GM23338 (cell line): ENCODE results near the gene RAB3IL1. TPM values are rescaled to one million over a fixed set of nuclear protein-coding genes. Genes with fewer than 3 reads are reported as not detected.

Source experiments
- ATAC-seq: fragments of 200-7000 bp; cut with Tn5 transposase; 3 replicates; pipeline ENCODE4 v1.9.1; 2020
- DNase-seq: peaks from one replicate; pipeline ENCODE4 v3.0.0-alpha.2; 2015; ENCODE audit warnings: low spot score
- H2AFZ ChIP-seq: fragments of 200-600 bp; sonication (generic); 2 replicates; pipeline ENCODE4 v1.8.0; 2016; ENCODE audit warnings: antibody characterized with exemption, mild to moderate bottlenecking, moderate library complexity
- H3F3A ChIP-seq: fragments of 200-600 bp; sonication (generic); replicated peaks from 2 replicates; pipeline ENCODE4 v1.8.0; 2017; ENCODE audit warnings: antibody characterized with exemption, mixed run types, low read depth
- H3K27ac ChIP-seq: fragments of 200-600 bp; sonication (generic); 2 replicates; pipeline ENCODE4 v1.6.1; 2016; ENCODE audit warnings: low read depth
- H3K27me3 ChIP-seq: fragments of 200-600 bp; sonication (generic); 2 replicates; pipeline ENCODE4 v1.8.0; 2016; ENCODE audit warnings: mild to moderate bottlenecking, mixed run types, moderate library complexity; ENCODE audit not compliant: insufficient read depth
- H3K36me3 ChIP-seq: fragments of 200-600 bp; sonication (generic); 2 replicates; pipeline ENCODE4 v1.8.0; 2016; ENCODE audit warnings: mild to moderate bottlenecking; ENCODE audit not compliant: insufficient read depth
- H3K4me1 ChIP-seq: fragments of 200-600 bp; sonication (generic); 2 replicates; pipeline ENCODE4 v1.8.0; 2016; ENCODE audit warnings: mild to moderate bottlenecking, moderate library complexity; ENCODE audit not compliant: insufficient read depth
- H3K4me2 ChIP-seq: fragments of 200-600 bp; sonication (generic); 2 replicates; pipeline ENCODE4 v1.7.1; 2017; ENCODE audit warnings: mixed run types
- H3K4me3 ChIP-seq: fragments of 200-600 bp; sonication (generic); 2 replicates; pipeline ENCODE4 v1.6.1; 2016; ENCODE audit warnings: mixed run types
- H3K79me2 ChIP-seq: fragments of 200-600 bp; sonication (generic); replicated peaks from 2 replicates; pipeline ENCODE4 v1.8.0; 2017; ENCODE audit warnings: mild to moderate bottlenecking; ENCODE audit not compliant: insufficient read depth
- H3K9me2 ChIP-seq: fragments of 200-600 bp; sonication (generic); 2 replicates; pipeline ENCODE4 v1.8.0; 2017; ENCODE audit not compliant: insufficient read depth
- H4K20me1 ChIP-seq: fragments of 200-600 bp; sonication (generic); replicated peaks from 2 replicates; pipeline ENCODE4 v1.8.0; 2017; ENCODE audit warnings: mild to moderate bottlenecking; ENCODE audit not compliant: insufficient read depth
- H3K27ac Mint-ChIP-seq: 2 replicates; pipeline ENCODE4 v1.8.0; 2020; ENCODE audit warnings: inconsistent platforms, mild to moderate bottlenecking, moderate library complexity, mixed read lengths
- H3K27me3 Mint-ChIP-seq: 3 replicates; pipeline ENCODE4 v1.8.0; 2022; ENCODE audit warnings: low read depth, mild to moderate bottlenecking, moderate library complexity, mixed read lengths, inconsistent platforms; ENCODE audit not compliant: insufficient read depth, poor library complexity
- H3K36me3 Mint-ChIP-seq: 3 replicates; pipeline ENCODE4 v1.8.0; 2021; ENCODE audit warnings: low read depth, mild to moderate bottlenecking, inconsistent platforms, moderate library complexity, mixed read lengths
- H3K4me1 Mint-ChIP-seq: 3 replicates; pipeline ENCODE4 v1.8.0; 2020; ENCODE audit warnings: mild to moderate bottlenecking, inconsistent platforms, mixed read lengths
- H3K4me3 Mint-ChIP-seq: 3 replicates; pipeline ENCODE4 v1.8.0; 2021; ENCODE audit warnings: moderate library complexity, mild to moderate bottlenecking, inconsistent platforms, mixed read lengths
- H3K9me3 Mint-ChIP-seq: 3 replicates; pipeline ENCODE4 v1.8.0; 2020; ENCODE audit warnings: moderate library complexity, mild to moderate bottlenecking, inconsistent platforms, mixed read lengths
- CREB1 ChIP-seq: fragments of 250-450 bp; sonication (Bioruptor Pico); IDR thresholded peaks from 2 replicates; pipeline ENCODE4 v1.5.0; 2020; ENCODE audit warnings: low read depth, mild to moderate bottlenecking, moderate library complexity
- EZH2 ChIP-seq: fragments of 200-600 bp; sonication (generic); IDR thresholded peaks from one replicate; pipeline ENCODE4 v1.8.0; 2017; ENCODE audit warnings: antibody characterized with exemption, mild to moderate bottlenecking, low read depth; ENCODE audit not compliant: unreplicated experiment
- EZH2phosphoT487 ChIP-seq: fragments of 200-600 bp; sonication (generic); IDR thresholded peaks from one replicate; pipeline ENCODE4 v1.8.1; 2018; ENCODE audit warnings: antibody characterized with exemption; ENCODE audit not compliant: unreplicated experiment
- JUNB ChIP-seq: IDR thresholded peaks from one replicate; pipeline ENCODE4 v1.6.1; 2016; ENCODE audit warnings: antibody characterized with exemption; ENCODE audit not compliant: unreplicated experiment
- NANOG ChIP-seq: IDR thresholded peaks from 2 replicates; pipeline ENCODE4 v1.6.1; 2016; ENCODE audit warnings: antibody characterized with exemption, borderline replicate concordance
- POLR2AphosphoS5 ChIP-seq: IDR thresholded peaks from 2 replicates; pipeline ENCODE4 v1.6.1; 2016; ENCODE audit warnings: antibody characterized with exemption, low read depth
- STAT1 ChIP-seq: IDR thresholded peaks from one replicate; pipeline ENCODE4 v1.6.1; 2016; ENCODE audit warnings: antibody characterized with exemption; ENCODE audit not compliant: unreplicated experiment
- ZNF114 ChIP-seq: fragments of 250-450 bp; sonication (Bioruptor Pico); IDR thresholded peaks from 2 replicates; pipeline ENCODE4 v1.5.0; 2020; ENCODE audit warnings: mild to moderate bottlenecking, moderate library complexity
- ZNF331 ChIP-seq: fragments of 250-450 bp; sonication (Bioruptor Pico); IDR thresholded peaks from 2 replicates; pipeline ENCODE4 v1.5.0; 2020; ENCODE audit warnings: low read depth, mild to moderate bottlenecking, moderate library complexity
- polyA plus RNA-seq: library from polyadenylated mRNA; unstranded; fragments of >200 nt; fragmentation: Nextera tagmentation; extraction: Ambion mirVana; gene quantifications from 2 replicates; pipeline ENCODE4 v1.2.1, GENCODE V29; 2016
- total RNA-seq: library from RNA; depleted of rRNA; stranded (reverse); fragments of >200 nt; shearing (Covaris generic); gene quantifications from 2 replicates; pipeline ENCODE4 v1.2.3, GENCODE V29; 2014
- TF ChIP-seq, protein P1 (sequence below), 2 experiments: fragments of 200-600 bp in 1 of 2; sonication (generic) in 1 of 2; conservative IDR thresholded peaks; 2 replicates each; pipeline versions ENCODE4 v1.5.1 to v1.6.1; 2016 to 2017; ENCODE audit warnings: antibody characterized with exemption in 2 of 2, low read depth in 2 of 2, mild to moderate bottlenecking in 2 of 2, moderate library complexity in 1 of 2
- TF ChIP-seq, protein P2 (sequence below): fragments of 250-450 bp; sonication (Bioruptor Pico); IDR thresholded peaks from 2 replicates; pipeline ENCODE4 v1.5.0; 2020; ENCODE audit warnings: mild to moderate bottlenecking, moderate library complexity
- TF ChIP-seq, protein P3 (sequence below): IDR thresholded peaks from one replicate; pipeline ENCODE4 v1.6.1; 2018; ENCODE audit warnings: antibody characterized with exemption; ENCODE audit not compliant: unreplicated experiment
- TF ChIP-seq, protein P4 (sequence below): IDR thresholded peaks from 2 replicates; pipeline ENCODE4 v1.6.1; 2016; ENCODE audit warnings: antibody characterized with exemption

RAB3IL1 gene
- total and polyA plus RNA-seq, 2 experiments from 2014 or later, result 2.7 to 3.4 TPM

DNA sequence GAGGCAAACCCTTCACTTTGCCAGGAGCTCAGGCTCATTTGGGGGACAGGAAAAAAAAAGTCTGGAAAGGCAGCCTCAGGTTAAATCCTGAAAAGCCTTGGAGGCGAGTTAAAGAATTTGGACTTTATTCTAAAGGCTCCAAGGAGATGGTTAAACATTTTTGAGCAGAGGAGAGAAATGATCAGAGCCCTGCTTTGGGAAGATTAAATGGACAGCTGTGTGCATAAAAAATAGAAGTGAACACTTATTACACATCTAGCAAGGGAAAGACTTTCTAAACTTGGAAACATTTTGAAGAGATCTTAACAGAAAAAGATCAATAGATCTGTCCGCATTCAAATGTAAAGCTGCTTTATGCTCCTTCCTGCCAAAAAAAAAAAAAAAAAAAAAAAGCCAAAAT is 8.4 kb upstream of the RAB3IL1 start:
- no peak for ATAC-seq

More for the DNA sequence above, 8.4 kb upstream of the RAB3IL1 start:
- DNase-seq, result no peak
- Mint-ChIP-seq H3K4me3 (no peak overlapping the region), H3K4me1 (peaks cover 40% of the 10 kb centered on the region), H3K9me3 (no peaks in the 10 kb centered on the region), H3K36me3 (no peaks in the 10 kb centered on the region), H3K27ac (no peak overlapping the region), H3K27me3 (peaks cover 13% of the 10 kb centered on the region)
- Histone ChIP-seq H3K4me1 (peaks cover 22% of the 10 kb centered on the region), H3F3A (peaks cover 8% of the 10 kb centered on the region; the same call in 1 of the 2 replicates), H4K20me1 (no peaks in the 10 kb centered on the region), H3K79me2 (no peaks in the 10 kb centered on the region), H2AFZ (no peak overlapping the region), H3K36me3 (no peaks in the 10 kb centered on the region), H3K9me2 (no peaks in the 10 kb centered on the region), H3K27ac (no peak overlapping the region), H3K4me2 (no peak overlapping the region), H3K4me3 (no peak overlapping the region), H3K27me3 (no peaks in the 10 kb centered on the region)
- TF ChIP-seq EZH2 (no peak), JUNB (no peak), POLR2AphosphoS5 (no peak), CREB1 (no peak), NANOG (no peak), EZH2phosphoT487 (no peak), STAT1 (no peak), ZNF331 (CRISPR knock-in tag) (no peak), ZNF114 (CRISPR knock-in tag) (no peak)
- TF ChIP-seq, protein P1, sequence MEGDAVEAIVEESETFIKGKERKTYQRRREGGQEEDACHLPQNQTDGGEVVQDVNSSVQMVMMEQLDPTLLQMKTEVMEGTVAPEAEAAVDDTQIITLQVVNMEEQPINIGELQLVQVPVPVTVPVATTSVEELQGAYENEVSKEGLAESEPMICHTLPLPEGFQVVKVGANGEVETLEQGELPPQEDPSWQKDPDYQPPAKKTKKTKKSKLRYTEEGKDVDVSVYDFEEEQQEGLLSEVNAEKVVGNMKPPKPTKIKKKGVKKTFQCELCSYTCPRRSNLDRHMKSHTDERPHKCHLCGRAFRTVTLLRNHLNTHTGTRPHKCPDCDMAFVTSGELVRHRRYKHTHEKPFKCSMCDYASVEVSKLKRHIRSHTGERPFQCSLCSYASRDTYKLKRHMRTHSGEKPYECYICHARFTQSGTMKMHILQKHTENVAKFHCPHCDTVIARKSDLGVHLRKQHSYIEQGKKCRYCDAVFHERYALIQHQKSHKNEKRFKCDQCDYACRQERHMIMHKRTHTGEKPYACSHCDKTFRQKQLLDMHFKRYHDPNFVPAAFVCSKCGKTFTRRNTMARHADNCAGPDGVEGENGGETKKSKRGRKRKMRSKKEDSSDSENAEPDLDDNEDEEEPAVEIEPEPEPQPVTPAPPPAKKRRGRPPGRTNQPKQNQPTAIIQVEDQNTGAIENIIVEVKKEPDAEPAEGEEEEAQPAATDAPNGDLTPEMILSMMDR (conservative IDR thresholded peaks at IDR 0.05; ENCODE audit: low read depth in 2 of 2), result no peak
- TF ChIP-seq, protein P2, sequence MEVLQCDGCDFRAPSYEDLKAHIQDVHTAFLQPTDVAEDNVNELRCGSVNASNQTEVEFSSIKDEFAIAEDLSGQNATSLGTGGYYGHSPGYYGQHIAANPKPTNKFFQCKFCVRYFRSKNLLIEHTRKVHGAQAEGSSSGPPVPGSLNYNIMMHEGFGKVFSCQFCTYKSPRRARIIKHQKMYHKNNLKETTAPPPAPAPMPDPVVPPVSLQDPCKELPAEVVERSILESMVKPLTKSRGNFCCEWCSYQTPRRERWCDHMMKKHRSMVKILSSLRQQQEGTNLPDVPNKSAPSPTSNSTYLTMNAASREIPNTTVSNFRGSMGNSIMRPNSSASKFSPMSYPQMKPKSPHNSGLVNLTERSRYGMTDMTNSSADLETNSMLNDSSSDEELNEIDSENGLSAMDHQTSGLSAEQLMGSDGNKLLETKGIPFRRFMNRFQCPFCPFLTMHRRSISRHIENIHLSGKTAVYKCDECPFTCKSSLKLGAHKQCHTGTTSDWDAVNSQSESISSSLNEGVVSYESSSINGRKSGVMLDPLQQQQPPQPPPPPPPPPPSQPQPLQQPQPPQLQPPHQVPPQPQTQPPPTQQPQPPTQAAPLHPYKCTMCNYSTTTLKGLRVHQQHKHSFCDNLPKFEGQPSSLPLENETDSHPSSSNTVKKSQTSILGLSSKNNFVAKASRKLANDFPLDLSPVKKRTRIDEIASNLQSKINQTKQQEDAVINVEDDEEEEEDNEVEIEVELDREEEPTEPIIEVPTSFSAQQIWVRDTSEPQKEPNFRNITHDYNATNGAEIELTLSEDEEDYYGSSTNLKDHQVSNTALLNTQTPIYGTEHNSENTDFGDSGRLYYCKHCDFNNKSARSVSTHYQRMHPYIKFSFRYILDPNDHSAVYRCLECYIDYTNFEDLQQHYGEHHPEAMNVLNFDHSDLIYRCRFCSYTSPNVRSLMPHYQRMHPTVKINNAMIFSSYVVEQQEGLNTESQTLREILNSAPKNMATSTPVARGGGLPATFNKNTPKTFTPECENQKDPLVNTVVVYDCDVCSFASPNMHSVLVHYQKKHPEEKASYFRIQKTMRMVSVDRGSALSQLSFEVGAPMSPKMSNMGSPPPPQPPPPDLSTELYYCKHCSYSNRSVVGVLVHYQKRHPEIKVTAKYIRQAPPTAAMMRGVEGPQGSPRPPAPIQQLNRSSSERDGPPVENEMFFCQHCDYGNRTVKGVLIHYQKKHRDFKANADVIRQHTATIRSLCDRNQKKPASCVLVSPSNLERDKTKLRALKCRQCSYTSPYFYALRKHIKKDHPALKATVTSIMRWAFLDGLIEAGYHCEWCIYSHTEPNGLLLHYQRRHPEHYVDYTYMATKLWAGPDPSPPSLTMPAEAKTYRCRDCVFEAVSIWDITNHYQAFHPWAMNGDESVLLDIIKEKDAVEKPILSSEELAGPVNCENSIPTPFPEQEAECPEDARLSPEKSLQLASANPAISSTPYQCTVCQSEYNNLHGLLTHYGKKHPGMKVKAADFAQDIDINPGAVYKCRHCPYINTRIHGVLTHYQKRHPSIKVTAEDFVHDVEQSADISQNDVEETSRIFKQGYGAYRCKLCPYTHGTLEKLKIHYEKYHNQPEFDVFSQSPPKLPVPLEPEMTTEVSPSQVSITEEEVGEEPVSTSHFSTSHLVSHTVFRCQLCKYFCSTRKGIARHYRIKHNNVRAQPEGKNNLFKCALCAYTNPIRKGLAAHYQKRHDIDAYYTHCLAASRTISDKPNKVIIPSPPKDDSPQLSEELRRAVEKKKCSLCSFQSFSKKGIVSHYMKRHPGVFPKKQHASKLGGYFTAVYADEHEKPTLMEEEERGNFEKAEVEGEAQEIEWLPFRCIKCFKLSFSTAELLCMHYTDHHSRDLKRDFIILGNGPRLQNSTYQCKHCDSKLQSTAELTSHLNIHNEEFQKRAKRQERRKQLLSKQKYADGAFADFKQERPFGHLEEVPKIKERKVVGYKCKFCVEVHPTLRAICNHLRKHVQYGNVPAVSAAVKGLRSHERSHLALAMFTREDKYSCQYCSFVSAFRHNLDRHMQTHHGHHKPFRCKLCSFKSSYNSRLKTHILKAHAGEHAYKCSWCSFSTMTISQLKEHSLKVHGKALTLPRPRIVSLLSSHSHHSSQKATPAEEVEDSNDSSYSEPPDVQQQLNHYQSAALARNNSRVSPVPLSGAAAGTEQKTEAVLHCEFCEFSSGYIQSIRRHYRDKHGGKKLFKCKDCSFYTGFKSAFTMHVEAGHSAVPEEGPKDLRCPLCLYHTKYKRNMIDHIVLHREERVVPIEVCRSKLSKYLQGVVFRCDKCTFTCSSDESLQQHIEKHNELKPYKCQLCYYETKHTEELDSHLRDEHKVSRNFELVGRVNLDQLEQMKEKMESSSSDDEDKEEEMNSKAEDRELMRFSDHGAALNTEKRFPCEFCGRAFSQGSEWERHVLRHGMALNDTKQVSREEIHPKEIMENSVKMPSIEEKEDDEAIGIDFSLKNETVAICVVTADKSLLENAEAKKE (CRISPR knock-in tag), result no peak
- TF ChIP-seq, protein P3, sequence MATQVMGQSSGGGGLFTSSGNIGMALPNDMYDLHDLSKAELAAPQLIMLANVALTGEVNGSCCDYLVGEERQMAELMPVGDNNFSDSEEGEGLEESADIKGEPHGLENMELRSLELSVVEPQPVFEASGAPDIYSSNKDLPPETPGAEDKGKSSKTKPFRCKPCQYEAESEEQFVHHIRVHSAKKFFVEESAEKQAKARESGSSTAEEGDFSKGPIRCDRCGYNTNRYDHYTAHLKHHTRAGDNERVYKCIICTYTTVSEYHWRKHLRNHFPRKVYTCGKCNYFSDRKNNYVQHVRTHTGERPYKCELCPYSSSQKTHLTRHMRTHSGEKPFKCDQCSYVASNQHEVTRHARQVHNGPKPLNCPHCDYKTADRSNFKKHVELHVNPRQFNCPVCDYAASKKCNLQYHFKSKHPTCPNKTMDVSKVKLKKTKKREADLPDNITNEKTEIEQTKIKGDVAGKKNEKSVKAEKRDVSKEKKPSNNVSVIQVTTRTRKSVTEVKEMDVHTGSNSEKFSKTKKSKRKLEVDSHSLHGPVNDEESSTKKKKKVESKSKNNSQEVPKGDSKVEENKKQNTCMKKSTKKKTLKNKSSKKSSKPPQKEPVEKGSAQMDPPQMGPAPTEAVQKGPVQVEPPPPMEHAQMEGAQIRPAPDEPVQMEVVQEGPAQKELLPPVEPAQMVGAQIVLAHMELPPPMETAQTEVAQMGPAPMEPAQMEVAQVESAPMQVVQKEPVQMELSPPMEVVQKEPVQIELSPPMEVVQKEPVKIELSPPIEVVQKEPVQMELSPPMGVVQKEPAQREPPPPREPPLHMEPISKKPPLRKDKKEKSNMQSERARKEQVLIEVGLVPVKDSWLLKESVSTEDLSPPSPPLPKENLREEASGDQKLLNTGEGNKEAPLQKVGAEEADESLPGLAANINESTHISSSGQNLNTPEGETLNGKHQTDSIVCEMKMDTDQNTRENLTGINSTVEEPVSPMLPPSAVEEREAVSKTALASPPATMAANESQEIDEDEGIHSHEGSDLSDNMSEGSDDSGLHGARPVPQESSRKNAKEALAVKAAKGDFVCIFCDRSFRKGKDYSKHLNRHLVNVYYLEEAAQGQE, result no peak
- TF ChIP-seq, protein P4, sequence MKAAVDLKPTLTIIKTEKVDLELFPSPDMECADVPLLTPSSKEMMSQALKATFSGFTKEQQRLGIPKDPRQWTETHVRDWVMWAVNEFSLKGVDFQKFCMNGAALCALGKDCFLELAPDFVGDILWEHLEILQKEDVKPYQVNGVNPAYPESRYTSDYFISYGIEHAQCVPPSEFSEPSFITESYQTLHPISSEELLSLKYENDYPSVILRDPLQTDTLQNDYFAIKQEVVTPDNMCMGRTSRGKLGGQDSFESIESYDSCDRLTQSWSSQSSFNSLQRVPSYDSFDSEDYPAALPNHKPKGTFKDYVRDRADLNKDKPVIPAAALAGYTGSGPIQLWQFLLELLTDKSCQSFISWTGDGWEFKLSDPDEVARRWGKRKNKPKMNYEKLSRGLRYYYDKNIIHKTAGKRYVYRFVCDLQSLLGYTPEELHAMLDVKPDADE, result no peak
